Fibroblast of gingiva (primary cell): ENCODE results near the gene ZNF408.
"Not testable (repeated sequence)": the region's sequence is repeated elsewhere in the genome, so short reads cannot be mapped to it uniquely, and the experiment has no call there.

ENCODE experiments used
- DNase-seq: peaks from one replicate; pipeline ENCODE4 v3.0.0-alpha.2; 2011; ENCODE audit warnings: low read depth

Gene ZNF408

GRCh38 chr11:46700241-46701077, at the start of gene ZNF408, which contains the start of gene ARHGAP1:
Gene ZNF408, plus strand, starts transcription at chr11:46701031. Its CDS starts 17 bp downstream, at chr11:46701048.
Gene ARHGAP1, minus strand, starts transcription at chr11:46700619. Its CDS starts 4,512 bp downstream, at chr11:46696107.
- peak; percentile 98 for DNase-seq

DNA sequence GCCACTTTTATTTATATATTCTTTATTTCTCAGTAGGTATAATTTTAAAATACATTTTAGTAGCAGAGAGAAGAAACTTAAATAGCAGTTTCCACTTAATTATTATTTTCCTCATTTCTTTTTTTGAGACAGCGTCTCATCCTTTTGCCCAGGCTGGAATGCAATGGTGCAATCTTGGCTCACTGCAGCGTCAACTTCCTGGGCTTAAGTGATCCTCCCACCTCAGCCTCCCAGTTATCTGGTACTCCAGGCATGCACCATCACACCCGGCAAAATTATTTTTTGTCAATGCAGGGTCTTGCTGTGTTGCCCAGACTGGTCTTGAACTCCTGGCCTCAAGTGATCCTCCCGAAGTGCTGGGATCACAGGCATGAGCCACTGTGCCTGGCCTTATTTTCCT, 45.2 kb upstream of the ZNF408 start:
- DNase-seq, result no peak

GRCh38 chr11:46657186-46657585, 43.6 kb upstream of the ZNF408 start:
- DNase-seq, result no peak

DNA sequence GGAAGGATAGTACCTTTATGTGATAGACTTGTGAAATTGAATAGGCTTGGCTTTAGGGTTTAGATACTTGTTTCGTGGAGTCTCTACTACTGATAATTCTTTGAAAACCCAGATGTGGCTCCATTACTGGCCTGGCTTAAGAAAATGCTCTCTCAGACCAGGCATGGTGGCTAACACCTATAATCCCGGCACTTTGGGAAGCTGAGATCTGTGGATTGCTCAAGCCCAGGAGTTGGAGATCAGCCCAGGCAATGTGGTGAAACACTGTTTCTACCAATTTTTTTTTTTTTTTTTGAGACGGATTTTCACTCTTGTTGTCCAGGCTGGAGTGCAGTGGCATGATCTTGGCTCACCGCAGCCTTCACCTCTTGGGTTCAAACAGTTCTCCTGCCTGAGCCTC, 42.6 kb upstream of the ZNF408 start:
- DNase-seq, result peak; percentile 82

- DNase-seq, result peak; percentile 91
Observed at GRCh38 chr11:46659908-46660307, 40.9 kb upstream of the ZNF408 start.

DNA sequence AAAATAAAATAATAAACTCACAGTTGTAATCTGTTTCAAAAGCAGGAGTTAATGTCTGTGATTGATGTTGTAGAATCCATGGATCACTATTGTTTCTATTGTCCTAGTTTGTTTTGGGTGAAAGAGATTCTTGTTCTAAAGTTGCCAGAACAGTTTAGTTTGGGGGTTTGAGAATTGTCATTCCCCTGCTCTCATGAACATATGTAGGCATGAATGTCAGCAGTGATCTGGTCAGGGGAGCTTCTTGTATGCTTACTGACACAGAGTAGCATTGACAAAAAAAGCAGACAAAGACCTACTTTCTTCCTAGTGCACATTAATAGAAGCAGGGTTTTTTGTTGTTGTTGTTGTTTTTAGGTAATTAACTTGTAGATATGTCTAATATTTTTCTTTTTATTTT, 39.0 kb upstream of the ZNF408 start:
- DNase-seq, result no peak

DNA sequence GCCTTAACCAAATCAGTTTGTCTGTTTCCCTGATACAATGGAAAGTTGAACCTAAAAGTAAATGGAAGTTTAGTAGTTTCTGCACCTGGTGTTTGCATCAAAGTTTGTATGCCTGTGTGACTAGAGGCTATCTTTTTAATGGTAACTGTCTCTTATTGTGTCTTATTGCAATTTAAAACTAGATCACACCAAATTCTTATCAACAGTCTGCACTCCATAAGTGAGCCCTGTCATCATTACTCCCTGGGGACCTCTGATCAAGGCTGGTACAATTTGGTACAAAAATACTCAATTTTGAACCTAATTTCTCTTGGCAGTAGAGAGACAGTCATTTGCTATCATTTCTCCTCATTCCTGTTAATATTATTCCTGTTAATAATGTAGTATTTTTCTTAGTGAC, 38.5 kb upstream of the ZNF408 start:
- no peak for DNase-seq

- DNase-seq, result no peak
Observed at GRCh38 chr11:46663277-46663940, 37.4 kb upstream of the ZNF408 start.

- no peak for DNase-seq
Observed at GRCh38 chr11:46664612-46665011, 36.2 kb upstream of the ZNF408 start.

DNA sequence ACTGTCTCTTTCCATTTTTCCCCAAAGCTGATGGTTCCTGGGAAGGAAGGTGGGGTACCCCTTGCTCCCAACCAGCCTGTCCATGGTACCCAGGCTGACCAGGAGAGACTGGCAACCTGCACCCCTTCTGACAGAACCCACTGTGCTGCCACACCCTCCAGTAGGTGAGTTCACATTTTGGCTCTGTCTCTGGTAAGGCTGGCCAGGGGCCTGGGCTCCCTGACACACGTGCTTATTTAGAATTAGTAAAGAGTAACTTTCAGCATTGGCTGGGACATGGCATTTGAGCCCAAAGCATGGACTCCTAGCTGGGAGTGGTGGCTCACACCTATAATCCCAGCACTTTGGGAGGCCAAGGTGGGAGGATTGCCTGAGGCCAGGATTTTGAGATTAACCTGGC, 35.5 kb upstream of the ZNF408 start:
- no peak for DNase-seq

DNA sequence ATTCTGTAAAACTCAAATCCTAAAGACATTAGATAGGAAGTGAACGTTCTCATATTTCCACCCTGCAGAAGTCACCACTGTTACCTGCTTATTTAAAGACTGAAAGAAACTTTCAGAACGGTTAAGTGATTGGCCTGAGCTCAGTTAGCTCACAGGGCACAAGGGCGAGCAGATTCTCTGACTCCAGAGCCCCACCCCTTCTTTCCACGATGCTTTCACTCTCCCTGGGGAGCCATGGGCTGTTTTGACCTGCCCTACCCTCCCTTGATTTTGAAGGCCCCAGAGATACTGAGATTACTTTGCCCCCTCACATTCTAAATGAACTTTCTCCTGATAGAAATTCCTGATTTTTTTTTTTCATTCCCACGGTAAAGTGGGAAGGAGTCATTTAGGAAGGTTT, 34.3 kb upstream of the ZNF408 start:
- DNase-seq, result no peak

DNA sequence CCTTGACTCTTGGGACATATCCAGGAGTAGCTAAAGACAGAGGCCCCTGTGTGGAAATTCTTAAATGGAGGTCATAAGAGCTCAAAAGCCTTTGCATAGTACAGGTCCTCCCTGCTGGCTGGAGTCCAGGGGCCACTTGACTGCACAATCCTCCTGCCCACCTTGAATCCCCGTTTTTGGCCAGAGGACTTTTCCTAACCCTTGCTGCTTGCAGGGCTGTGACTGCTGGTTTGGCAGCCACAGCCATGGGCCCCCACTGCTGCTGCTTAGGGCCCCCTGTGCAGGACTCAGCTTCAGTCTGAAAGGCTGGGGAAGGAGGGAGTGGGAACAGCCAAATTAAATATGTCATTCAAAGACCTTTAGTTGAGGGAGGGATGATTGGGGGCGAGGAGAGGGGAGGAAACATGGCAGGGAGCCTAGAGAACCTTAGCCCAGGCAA, 33.8 kb upstream of the ZNF408 start:
- no peak for DNase-seq

GRCh38 chr11:46668480-46669085, 32.2 kb upstream of the ZNF408 start:
- DNase-seq, result no peak

DNA sequence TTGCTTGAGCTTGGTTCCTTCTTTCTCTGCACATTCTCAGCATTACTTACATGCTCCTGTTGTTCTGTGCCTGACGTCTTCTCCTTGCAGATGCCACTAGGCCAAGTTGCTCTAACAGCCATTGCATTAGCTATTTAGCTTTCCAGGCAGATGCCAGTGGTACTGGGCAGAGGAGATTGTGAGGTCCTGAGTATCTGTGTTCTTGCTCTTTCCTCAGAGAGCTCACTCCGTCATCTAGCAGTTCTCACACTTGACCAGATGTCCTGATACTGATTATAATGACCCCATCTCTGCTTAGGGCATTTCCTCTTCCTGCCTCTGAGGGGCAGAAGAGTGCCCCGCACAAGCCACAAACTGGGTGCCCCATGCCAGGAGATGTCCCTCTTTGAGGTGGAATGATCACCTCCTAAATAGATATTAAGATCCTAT, 31.1 kb upstream of the ZNF408 start:
- DNase-seq, result no peak

DNA sequence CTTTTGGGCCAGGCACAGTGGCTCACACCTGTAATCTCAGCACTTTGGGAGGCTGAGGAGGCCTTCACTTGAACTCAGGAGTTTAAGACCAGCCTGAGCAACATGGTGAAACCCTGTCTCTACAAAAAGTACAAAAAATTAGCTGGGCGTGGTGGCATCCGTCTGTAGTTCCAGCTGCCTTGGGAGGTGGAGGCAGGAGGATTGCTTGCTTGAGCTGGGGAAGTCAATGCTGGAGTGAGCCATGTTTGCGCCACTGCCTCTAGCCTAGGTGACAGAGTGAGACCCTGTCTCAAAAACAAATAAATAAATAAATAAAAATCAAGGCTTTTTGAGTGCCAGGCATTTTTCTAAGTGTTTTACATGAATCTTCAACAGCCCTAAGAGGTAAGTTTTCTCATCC, 30.3 kb upstream of the ZNF408 start:
- not testable (repeated sequence) for DNase-seq

- DNase-seq, result no peak
Observed at GRCh38 chr11:46671958-46672315, 28.9 kb upstream of the ZNF408 start.

GRCh38 chr11:46672381-46672839, 28.4 kb upstream of the ZNF408 start:
- DNase-seq, result no peak

DNA sequence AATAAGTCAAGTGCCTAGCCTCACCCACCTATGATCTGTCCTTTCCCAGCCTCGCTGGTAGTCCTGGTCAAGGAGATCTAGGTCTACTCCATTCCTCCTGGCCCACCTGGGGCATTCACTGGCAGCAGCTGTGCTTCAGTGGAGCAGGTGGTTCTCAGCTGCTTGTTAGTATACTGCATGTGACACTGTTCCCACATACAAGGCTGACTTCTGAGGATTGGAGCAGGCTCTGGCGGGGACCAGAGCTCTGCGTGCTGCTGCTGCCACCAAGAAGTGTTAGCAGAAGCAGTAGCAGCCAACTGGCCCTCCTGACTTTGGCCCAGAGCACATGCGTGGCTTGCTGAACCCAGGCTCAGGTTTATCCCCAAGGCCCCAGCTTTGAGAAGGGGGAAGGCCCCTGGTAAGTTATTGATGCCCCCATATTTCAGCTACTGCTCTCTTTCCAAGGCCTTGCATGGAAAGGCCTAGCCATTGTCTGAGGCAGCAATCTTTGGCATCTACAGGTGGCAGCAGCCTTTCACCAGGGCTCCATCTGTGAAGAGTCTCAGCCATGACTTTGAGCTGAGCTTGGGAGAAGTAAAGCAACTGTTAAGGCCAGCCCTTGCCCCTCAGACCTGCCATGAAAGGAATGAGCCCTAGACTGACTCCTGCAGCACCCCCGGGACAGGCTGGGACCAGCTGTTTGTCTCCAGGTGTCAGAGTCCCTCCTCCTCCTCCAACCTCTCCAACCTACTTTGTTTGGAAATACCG, 26.9 kb upstream of the ZNF408 start:
- no peak for DNase-seq

DNA sequence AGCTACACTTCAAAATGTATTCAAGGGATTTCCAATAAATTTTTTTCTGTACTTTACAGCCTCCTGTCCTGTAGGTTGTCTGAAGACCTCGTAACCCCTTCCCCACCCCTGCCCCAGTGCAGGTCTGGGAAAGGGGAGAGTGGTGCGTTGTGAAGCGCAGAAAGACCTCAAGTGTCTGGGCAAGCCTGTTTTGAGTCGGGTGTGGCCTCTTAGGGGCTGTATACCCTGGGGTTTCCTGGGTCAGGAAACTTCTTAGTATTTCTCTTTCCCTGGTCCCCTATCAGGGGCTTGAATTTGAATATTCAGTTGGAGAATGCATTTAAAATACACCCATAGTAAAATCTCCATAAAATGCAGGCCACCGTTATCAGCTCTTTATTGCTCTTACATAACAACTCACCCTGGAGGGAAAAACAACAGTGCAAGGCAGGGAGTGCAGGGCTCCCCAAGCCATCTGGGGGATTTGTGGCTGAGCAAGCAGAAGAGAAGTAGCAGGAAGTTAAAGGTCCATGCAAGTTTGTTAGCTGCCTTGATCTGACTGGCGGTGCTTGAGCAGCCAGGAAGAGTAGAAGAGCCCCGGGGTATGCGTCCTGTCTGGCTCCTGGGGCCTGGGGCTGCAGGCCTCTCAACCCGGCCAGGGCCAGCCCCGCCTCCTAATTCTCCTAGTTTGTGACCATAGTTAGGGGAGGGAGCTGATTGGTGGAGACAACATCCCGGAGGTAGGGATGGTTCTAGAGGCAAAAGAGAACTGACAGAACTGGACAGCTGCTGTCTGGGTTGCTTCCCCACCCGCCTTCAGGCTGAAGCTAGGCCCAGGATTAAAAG, 26.2 kb upstream of the ZNF408 start:
- no peak for DNase-seq

DNA sequence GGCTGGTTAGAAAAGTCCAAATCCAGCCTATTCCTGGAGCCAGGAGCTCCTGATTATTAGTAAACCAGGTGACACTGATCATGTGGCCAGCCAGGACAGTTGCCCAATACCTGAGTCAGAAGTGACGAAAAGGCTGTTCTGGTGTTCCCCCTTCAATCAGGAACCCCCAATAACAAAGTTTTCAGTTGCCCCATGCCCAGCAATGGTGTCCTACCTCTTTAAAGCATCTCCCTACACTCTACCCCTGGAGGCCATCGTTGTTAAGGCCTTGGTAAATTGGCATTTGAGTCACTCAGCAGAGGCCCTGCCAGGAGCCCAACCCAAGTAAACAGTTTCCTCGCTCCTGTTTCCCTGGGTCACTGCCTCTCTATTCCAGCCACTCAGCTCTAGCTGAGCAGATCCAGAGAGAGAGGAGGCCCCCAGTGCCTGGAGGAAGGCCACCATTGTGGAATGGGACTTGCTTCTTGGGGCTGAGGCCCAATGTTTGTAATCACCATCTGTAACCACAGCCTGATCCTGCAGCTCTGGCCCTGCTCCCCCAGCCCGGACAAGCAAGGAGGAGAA, 25.5 kb upstream of the ZNF408 start:
- DNase-seq, result peak; percentile 88

GRCh38 chr11:46675949-46676348, 24.9 kb upstream of the ZNF408 start:
- no peak for DNase-seq
